GM19193 (cell line): ENCODE data around the gene CREG1.

Experiments
- POLR2A ChIP-seq: IDR thresholded peaks from 4 replicates; pipeline ENCODE4 v1.6.1; 2011; ENCODE audit not compliant: insufficient read depth, insufficient read length; ENCODE audit errors: extremely low read depth

Gene CREG1

GRCh38 chr1:167553136-167554027 lies at the start of gene CREG1:
Gene CREG1, minus strand, starts transcription at chr1:167553762.
- peak; percentile 84 for TF ChIP-seq POLR2A

GRCh38 chr1:167602840-167603239 lies 49.3 kb upstream of the CREG1 start:
- no peak for TF ChIP-seq POLR2A

GRCh38 chr1:167601442-167602383 lies 48.2 kb upstream of the CREG1 start:
- TF ChIP-seq POLR2A, result no peak

- TF ChIP-seq POLR2A, result no peak
Measured at GRCh38 chr1:167599957-167600581, 46.5 kb upstream of the CREG1 start.

- TF ChIP-seq POLR2A, result no peak
Measured at GRCh38 chr1:167594822-167595221, 41.3 kb upstream of the CREG1 start.

DNA sequence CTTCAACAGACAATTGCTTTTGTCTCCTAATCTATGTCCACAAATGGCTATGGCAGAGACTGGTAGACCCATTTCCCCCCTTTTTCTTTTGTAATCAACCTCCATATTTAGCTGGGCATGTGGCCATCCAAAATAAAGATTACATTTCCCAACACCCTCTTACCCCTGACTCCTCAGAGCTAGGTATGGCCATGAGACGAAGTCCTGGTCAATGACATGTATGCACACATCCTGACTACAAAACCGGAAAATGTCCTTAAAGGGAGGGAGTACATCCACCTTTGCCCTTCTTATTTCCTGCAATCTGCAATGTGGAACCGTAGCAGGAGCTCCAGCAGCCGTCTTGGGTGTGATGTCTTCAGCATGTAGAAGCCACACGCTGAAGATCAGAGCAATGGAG lies 40.3 kb upstream of the CREG1 start:
- TF ChIP-seq POLR2A, result no peak

DNA sequence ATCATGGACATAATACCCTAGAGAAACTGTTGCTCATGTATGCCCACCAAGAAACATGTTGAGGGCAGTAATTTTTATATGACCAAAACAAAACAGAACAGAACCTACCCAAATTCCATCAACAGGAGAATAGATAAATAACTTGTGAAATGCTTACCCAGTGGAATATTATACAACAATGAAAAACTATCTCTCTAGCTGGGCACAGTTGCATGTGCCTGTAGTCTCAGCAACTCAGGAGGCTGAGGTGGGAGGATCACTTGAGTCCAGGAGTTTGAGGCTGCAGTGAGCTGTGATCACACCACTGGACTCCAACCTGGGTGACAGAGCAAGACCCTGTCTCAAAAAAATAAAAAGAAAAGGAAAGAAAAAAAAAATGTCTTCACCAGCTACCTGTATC lies 38.9 kb upstream of the CREG1 start:
- TF ChIP-seq POLR2A, result no peak

DNA sequence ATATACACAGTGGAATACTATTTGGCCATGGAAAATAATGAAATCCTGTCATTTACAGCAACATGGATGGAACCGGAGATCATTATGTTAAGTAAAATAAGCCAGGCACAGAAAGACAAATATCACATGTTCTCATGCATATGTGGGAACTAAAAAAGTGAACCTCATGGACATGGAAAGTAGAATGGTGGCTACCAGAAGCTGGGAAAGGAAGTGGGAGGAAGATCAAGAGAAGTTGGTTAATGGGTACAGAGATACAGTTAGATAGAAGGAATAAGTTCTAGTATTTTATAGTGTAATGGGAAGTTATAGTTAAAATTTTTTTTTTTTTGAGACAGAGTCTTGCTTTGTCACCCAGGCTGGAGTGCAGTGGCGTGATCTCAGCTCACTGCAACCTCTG lies 34.8 kb upstream of the CREG1 start:
- no peak for TF ChIP-seq POLR2A

DNA sequence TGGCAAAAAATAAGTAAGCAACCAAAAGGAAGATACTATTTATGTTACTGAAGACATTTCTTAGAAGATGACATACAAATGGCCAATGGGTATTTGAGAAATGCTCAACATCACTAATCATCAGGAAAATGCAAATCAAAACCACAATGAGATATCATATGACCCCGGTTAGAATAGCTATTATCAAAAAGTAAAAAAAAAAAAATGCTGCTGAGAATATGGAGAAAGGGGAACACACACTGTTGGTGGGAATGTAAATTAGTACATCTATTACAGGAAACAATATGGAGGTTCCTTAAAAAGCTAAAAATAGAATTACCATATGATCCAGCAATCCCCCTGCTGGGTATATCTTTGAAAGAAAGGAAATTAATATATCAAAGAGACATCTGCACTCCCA lies 34.3 kb upstream of the CREG1 start:
- no peak for TF ChIP-seq POLR2A

DNA sequence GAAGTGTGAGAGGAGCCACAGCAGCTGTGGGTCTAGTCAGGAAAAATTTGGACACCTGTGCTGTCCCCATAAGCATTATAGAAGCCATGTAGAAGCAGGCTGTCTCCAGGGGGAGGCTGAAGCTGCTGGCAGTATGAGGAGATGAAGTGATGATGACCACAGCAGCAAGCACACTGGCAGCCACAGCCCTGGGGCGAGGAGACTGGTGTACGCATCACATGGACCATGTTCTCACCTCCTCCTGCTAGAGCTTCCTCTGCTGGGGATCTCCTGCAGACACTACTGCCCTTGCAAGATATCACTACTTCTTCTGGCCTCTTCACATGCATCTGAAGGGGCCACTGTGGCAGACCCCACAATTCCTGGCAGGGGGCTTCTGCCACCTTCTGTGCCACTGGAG lies 33.8 kb upstream of the CREG1 start:
- TF ChIP-seq POLR2A, result no peak

GRCh38 chr1:167584581-167584980 lies 31.0 kb upstream of the CREG1 start:
- no peak for TF ChIP-seq POLR2A

- no peak for TF ChIP-seq POLR2A
Measured at GRCh38 chr1:167582722-167583121, 29.2 kb upstream of the CREG1 start.

DNA sequence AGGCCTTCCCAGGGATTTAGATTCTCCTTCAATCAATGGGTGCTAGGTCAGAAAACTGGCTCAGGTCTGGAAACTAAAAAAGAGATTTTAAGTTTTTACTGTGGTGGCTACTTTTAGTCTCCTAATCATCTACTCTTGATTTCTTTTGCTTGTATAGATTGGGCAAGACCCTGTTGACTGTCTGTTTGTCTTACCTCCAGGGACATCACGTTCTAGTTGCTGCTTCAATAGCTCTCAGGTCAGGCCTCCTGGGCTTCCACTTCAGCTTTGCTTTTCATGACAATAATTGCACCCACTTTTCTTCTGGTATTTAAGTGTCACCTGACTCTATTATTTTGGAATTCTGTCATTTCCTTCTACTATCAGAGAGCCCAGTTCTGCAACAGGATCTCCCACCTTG lies 28.5 kb upstream of the CREG1 start:
- TF ChIP-seq POLR2A, result no peak

DNA sequence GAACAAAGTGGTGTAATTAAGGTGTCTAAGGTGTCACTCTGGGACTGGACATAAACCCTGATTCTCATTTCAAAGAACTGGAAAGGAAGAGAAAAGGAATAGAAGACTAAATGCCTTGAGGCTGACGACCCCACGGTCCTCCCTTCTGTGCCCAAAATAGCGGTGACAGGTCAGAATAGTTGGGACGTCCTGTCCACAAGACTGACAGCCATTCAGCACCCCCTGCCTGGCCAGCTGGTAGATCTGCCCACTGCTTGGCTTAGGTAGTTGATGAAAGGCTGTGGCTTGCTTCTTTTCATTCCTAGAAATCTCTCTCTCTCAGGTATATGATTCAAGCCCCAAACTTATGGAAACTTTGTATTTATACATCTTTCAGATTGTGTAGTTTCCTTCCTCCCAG lies 26.4 kb upstream of the CREG1 start:
- TF ChIP-seq POLR2A, result no peak

DNA sequence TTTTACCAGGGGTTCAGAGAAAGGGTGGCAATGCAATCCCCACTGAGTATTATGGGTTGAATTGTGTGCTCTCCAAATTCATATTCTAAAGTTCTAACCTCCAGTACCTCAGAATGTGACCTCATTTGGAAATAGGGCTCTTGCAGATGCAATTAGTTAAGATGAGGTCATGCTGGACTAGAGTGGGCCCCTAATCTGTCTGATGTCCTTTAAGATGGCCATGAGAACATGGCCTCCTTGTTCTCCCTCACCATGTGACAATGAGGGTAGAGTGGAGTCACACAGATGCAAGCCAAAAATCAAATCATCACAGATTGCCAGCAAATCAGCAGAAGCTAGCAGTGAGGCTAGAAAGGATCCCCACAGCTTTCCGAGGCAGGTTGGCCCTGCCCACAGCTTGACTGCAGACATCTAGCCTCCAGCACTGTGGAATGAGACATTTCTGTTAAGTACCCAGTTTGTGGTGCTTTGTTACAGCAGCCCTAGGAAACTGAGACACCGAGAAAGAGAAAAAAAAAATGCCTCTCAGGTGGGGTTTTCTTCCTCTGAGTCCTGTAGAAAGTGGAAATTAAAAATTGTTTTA lies 25.5 kb upstream of the CREG1 start:
- no peak for TF ChIP-seq POLR2A
